Esophagus squamous epithelium (tissue), 4 donors: Measurements from ENCODE around the gene CFAP57.

Experiments
- POLR2A ChIP-seq, 4 donors: fragments of 450-650 bp; IDR thresholded peaks; one replicate each; pipeline ENCODE4 v1.6.1; 2017; ENCODE audit warnings: antibody characterized with exemption in 4 of 4, mild to moderate bottlenecking in 4 of 4, moderate library complexity in 3 of 4
- TF ChIP-seq, protein P1 (sequence below), 6 experiments: fragments of 450-650 bp in 4 of 6; fragments of 200-600 bp in 2 of 6; sonication (generic) in 2 of 6; IDR thresholded peaks; one replicate each; pipeline ENCODE4 v1.5.1; 2016 to 2019; ENCODE audit warnings: antibody characterized with exemption in 6 of 6, mild to moderate bottlenecking in 4 of 6, moderate library complexity in 4 of 6

DNA sequence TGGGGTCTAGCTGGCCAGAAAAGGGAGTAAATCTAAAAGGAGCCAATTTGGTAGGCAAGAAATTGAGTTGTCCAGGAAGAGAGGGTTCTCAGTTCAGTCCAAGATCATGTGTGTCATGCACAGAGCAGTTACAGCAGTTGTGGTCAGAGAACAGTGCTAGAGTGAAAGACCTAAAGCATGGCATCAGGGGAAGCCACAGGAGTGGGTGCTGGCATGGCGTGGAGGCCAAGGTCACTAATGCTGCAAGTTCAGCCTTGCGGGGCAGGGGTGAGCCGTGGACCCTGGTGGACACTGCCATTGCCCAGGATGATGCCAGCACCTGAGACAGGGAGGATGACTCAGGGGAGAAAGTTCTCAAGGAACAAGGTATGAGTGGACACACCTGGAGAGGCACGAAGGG, 81.0 kb downstream of the CFAP57 start:
- TF ChIP-seq POLR2A (IDR thresholded peaks at IDR 0.05), result no peak
- TF ChIP-seq, protein P1, sequence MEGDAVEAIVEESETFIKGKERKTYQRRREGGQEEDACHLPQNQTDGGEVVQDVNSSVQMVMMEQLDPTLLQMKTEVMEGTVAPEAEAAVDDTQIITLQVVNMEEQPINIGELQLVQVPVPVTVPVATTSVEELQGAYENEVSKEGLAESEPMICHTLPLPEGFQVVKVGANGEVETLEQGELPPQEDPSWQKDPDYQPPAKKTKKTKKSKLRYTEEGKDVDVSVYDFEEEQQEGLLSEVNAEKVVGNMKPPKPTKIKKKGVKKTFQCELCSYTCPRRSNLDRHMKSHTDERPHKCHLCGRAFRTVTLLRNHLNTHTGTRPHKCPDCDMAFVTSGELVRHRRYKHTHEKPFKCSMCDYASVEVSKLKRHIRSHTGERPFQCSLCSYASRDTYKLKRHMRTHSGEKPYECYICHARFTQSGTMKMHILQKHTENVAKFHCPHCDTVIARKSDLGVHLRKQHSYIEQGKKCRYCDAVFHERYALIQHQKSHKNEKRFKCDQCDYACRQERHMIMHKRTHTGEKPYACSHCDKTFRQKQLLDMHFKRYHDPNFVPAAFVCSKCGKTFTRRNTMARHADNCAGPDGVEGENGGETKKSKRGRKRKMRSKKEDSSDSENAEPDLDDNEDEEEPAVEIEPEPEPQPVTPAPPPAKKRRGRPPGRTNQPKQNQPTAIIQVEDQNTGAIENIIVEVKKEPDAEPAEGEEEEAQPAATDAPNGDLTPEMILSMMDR (IDR thresholded peaks at IDR 0.05), result no peak
